IMR-90 (cell line): Measurements from ENCODE around the gene FBXL16. TPM values are rescaled to one million over a fixed set of nuclear protein-coding genes. Genes with fewer than 3 reads are reported as not detected.

Experiments used
- ATAC-seq: fragments of 200-7000 bp; cut with Tn5 transposase; 2 replicates; pipeline ENCODE4 v1.9.1; 2020; ENCODE audit warnings: low read depth, mild to moderate bottlenecking, moderate library complexity
- BruUV-seq: library from RNA; stranded (reverse); fragments of 400-500 nt; replicated peaks from 2 replicates; lab custom pipeline; 2021; lab: Mats Ljungman, UMichigan
- CTCF ChIA-PET: fragments of 300-600 bp; formaldehyde crosslinking; extraction: SDS; loops from one replicate; lab custom pipeline; 2021; ENCODE audit warnings: antibody characterized with exemption; lab: Yijun Ruan, JAX
- POLR2A ChIA-PET: fragments of 300-600 bp; sonication (Branson Sonifier 250); formaldehyde crosslinking; loops from one replicate; lab custom pipeline; 2022; ENCODE audit warnings: antibody characterized with exemption; ENCODE audit not compliant: unreplicated experiment; lab: Charles Lee
- DNase-seq: peaks from one replicate; pipeline ENCODE4 v3.0.0; 2013
- H2AFZ ChIP-seq: replicated peaks from 2 replicates; pipeline ENCODE3; 2013; ENCODE audit warnings: low read length, mild to moderate bottlenecking; ENCODE audit not compliant: poor library complexity
- H2AK5ac ChIP-seq: 2 replicates; pipeline ENCODE4 v1.6.1; 2013; ENCODE audit warnings: low read depth, low read length, inconsistent platforms
- H2AK9ac ChIP-seq: replicated peaks from 2 replicates; pipeline ENCODE3; 2013; ENCODE audit warnings: mild to moderate bottlenecking, low read depth, low read length, moderate library complexity; ENCODE audit not compliant: poor library complexity
- H2BK120ac ChIP-seq: 2 replicates; pipeline ENCODE4 v1.6.1; 2013; ENCODE audit warnings: low read depth, low read length, inconsistent platforms
- H2BK15ac ChIP-seq: 3 replicates; pipeline ENCODE4 v1.6.1; 2013; ENCODE audit warnings: low read depth, low read length, inconsistent platforms
- H2BK20ac ChIP-seq: 2 replicates; pipeline ENCODE4 v1.6.1; 2013; ENCODE audit warnings: low read depth, mild to moderate bottlenecking, inconsistent platforms, low read length, moderate library complexity
- H2BK5ac ChIP-seq: 2 replicates; pipeline ENCODE4 v1.6.1; 2013; ENCODE audit warnings: mild to moderate bottlenecking, low read depth, low read length, inconsistent platforms; ENCODE audit not compliant: poor library complexity, severe bottlenecking
- H3K14ac ChIP-seq: replicated peaks from 2 replicates; pipeline ENCODE4 v1.6.1; 2013; ENCODE audit warnings: low read depth, low read length, inconsistent platforms
- H3K18ac ChIP-seq: 2 replicates; pipeline ENCODE4 v1.6.1; 2013; ENCODE audit warnings: low read depth, low read length, control low read depth
- H3K23ac ChIP-seq: 2 replicates; pipeline ENCODE4 v1.6.1; 2013; ENCODE audit warnings: low read depth, low read length, inconsistent platforms
- H3K27ac ChIP-seq: 2 replicates; pipeline ENCODE4 v1.5.1; 2013; ENCODE audit warnings: mild to moderate bottlenecking, control low read depth, low read length; ENCODE audit not compliant: insufficient read depth
- H3K27me3 ChIP-seq: 2 replicates; pipeline ENCODE4 v1.6.1; 2013; ENCODE audit warnings: low read length; ENCODE audit not compliant: control insufficient read depth, insufficient read depth
- H3K36me3 ChIP-seq: 2 replicates; pipeline ENCODE4 v1.6.1; 2013; ENCODE audit warnings: low read length, mixed read lengths; ENCODE audit not compliant: control insufficient read depth, insufficient read depth
- H3K4ac ChIP-seq: 2 replicates; pipeline ENCODE4 v1.6.1; 2013; ENCODE audit warnings: low read depth, low read length, inconsistent platforms
- H3K4me1 ChIP-seq: 2 replicates; pipeline ENCODE4 v1.6.1; 2013; ENCODE audit warnings: low read length, mixed read lengths; ENCODE audit not compliant: control insufficient read depth, insufficient read depth
- H3K4me2 ChIP-seq: 2 replicates; pipeline ENCODE4 v1.6.1; 2013; ENCODE audit warnings: low read depth, mild to moderate bottlenecking, control low read depth, low read length, moderate library complexity
- H3K4me3 ChIP-seq: 2 replicates; pipeline ENCODE4 v1.5.1; 2013; ENCODE audit warnings: low read depth, mild to moderate bottlenecking, control low read depth, low read length, moderate library complexity; ENCODE audit not compliant: insufficient read depth
- H3K56ac ChIP-seq: 2 replicates; pipeline ENCODE4 v1.6.1; 2013; ENCODE audit warnings: low read length, inconsistent platforms; ENCODE audit not compliant: insufficient read depth; ENCODE audit errors: extremely low read depth
- H3K79me1 ChIP-seq, 2 experiments: 2 replicates each; pipeline ENCODE4 v1.6.1; 2013; ENCODE audit warnings: low read length in 2 of 2, inconsistent platforms in 1 of 2, low read depth in 1 of 2
- H3K9ac ChIP-seq: 2 replicates; pipeline ENCODE4 v1.6.1; 2013; ENCODE audit warnings: low read depth, low read length, control low read depth
- H3K9me1 ChIP-seq: 2 replicates; pipeline ENCODE4 v1.6.1; 2013; ENCODE audit warnings: low read length, inconsistent platforms; ENCODE audit not compliant: insufficient read depth
- H3K9me3 ChIP-seq: 2 replicates; pipeline ENCODE4 v1.6.1; 2013; ENCODE audit warnings: low read length; ENCODE audit not compliant: control insufficient read depth, insufficient read depth
- H4K20me1 ChIP-seq: 2 replicates; pipeline ENCODE4 v1.6.1; 2013; ENCODE audit warnings: low read length, inconsistent platforms; ENCODE audit not compliant: insufficient read depth
- H4K5ac ChIP-seq: 2 replicates; pipeline ENCODE4 v1.6.1; 2013; ENCODE audit warnings: mild to moderate bottlenecking, low read depth, low read length, control low read depth
- H4K8ac ChIP-seq, 2 experiments: 2 replicates each; pipeline ENCODE4 v1.6.1; 2013; ENCODE audit warnings: low read depth in 2 of 2, low read length in 2 of 2, control low read depth in 1 of 2, inconsistent platforms in 1 of 2
- H4K91ac ChIP-seq: 2 replicates; pipeline ENCODE4 v1.6.1; 2013; ENCODE audit warnings: low read depth, low read length, inconsistent platforms; ENCODE audit not compliant: insufficient read depth
- CEBPB ChIP-seq: IDR thresholded peaks from 2 replicates; pipeline ENCODE4 v1.6.1; 2012; ENCODE audit warnings: low read depth, low read length, improper control_type of control experiment
- CHD1 ChIP-seq: IDR thresholded peaks from 2 replicates; pipeline ENCODE4 v1.6.1; 2012; ENCODE audit warnings: low read depth, low read length, improper control_type of control experiment
- ELK1 ChIP-seq: fragments of 150-350 bp; IDR thresholded peaks from 2 replicates; pipeline ENCODE4 v1.6.1; 2016; ENCODE audit warnings: low read depth, mild to moderate bottlenecking, low read length, moderate library complexity, borderline replicate concordance
- MXI1 ChIP-seq: IDR thresholded peaks from 2 replicates; pipeline ENCODE4 v1.6.1; 2012; ENCODE audit warnings: low read depth, mild to moderate bottlenecking, low read length, moderate library complexity, borderline replicate concordance
- NFE2L2 ChIP-seq: fragments of 150-350 bp; IDR thresholded peaks from 2 replicates; pipeline ENCODE4 v1.6.1; 2016; ENCODE audit warnings: low read depth, mild to moderate bottlenecking, low read length
- POLR2A ChIP-seq: IDR thresholded peaks from 2 replicates; pipeline ENCODE4 v1.6.1; 2012; ENCODE audit warnings: mild to moderate bottlenecking, low read depth, low read length
- RFX5 ChIP-seq: IDR thresholded peaks from 2 replicates; pipeline ENCODE4 v1.8.0; 2012; ENCODE audit warnings: low read depth, mild to moderate bottlenecking, low read length, moderate library complexity
- WGBS, 2 experiments: methylation state at CpG; one replicate each; pipeline versions ENCODE4 v1.1.5 to v1.1.7; 2013; ENCODE audit warnings: missing lambda C conversion rate in 2 of 2; ENCODE audit not compliant: insufficient read length in 1 of 2; ENCODE audit errors: extremely low coverage in 2 of 2; 5-methylcytosine and 5-hydroxymethylcytosine counted together
- dilution Hi-C: fragments of 300-500 bp; cut with HindIII; formaldehyde crosslinking; loops from one replicate; pipeline ENCODE4 v1.14.3; 2018; ENCODE audit warnings: low sequenced_read_pairs; ENCODE audit not compliant: unreplicated experiment
- in situ Hi-C: fragments of 300-500 bp; cut with MboI; formaldehyde crosslinking; loops from 3 replicates; pipeline ENCODE4 v1.14.3; 2019; ENCODE audit warnings: low sequenced_read_pairs, inconsistent platforms, mixed read lengths
- intact Hi-C: fragments of 100-400 bp; cut with micrococcal nuclease; formaldehyde crosslinking; loops from 2 replicates; pipeline ENCODE4 v1.10.0; 2022
- polyA plus RNA-seq, 3 experiments: library from polyadenylated mRNA; depleted of rRNA; stranded (reverse); fragments of >200 nt; gene quantifications; 2 replicates each; pipeline ENCODE4 v1.2.3, GENCODE V29; 2012; ENCODE audit warnings: low replicate concordance in 1 of 3
- total RNA-seq: library from RNA; depleted of rRNA; stranded (reverse); fragments of >200 nt; gene quantifications from 2 replicates; pipeline ENCODE4 v1.2.3, GENCODE V29; 2012

Gene FBXL16
- total and polyA plus RNA-seq, 2 of the 4 experiments (the other 2 are of a cell fraction) = 0.18 to 2.2 TPM

- CTCF ChIA-PET = no interaction called here
- WGBS, 2 experiments = 47% methylated on average over 3 of the region's 9 CpGs; no CpG with 5 or more reads in 1 of the 2 experiments
- no peak overlapping the region for H2BK5ac ChIP-seq
- no peak overlapping the region for H2BK120ac ChIP-seq
- no peak overlapping the region for H3K4me3 ChIP-seq
- H3K4me2 ChIP-seq = no peak overlapping the region
- peak overlapping the region; percentile 24 for H2AK9ac ChIP-seq
- no peak for DNase-seq
- H3K36me3 ChIP-seq = no peaks in the 10 kb centered on the region
- H3K27me3 ChIP-seq = peaks cover 11% of the 10 kb centered on the region
- no peak overlapping the region for H3K23ac ChIP-seq
- no peak overlapping the region for H4K8ac ChIP-seq
- no peak overlapping the region for H2BK15ac ChIP-seq
- no TSS peak for BruUV-seq
- no peaks in the 10 kb centered on the region for H3K9me1 ChIP-seq
- H4K5ac ChIP-seq = no peak overlapping the region
- H3K18ac ChIP-seq = no peak overlapping the region
- no peak overlapping the region for H2AK5ac ChIP-seq
- TF ChIP-seq POLR2A (no peak), NFE2L2 (no peak), CHD1 (no peak), RFX5 (no peak), MXI1 (no peak), ELK1 (no peak), CEBPB (no peak)
- no peak overlapping the region for H2AFZ ChIP-seq
- ATAC-seq = no peak
- intact Hi-C loops (no loop called here), in situ Hi-C loops (no loop called here), dilution Hi-C loops (no loop called here)
- no peaks in the 10 kb centered on the region for H4K20me1 ChIP-seq
- no peaks in the 10 kb centered on the region for H3K4me1 ChIP-seq
- no peak overlapping the region for H3K4ac ChIP-seq
- H3K14ac ChIP-seq = no peak overlapping the region
- no peaks in the 10 kb centered on the region for H3K79me1 ChIP-seq
- H3K27ac ChIP-seq = no peak overlapping the region
- POLR2A ChIA-PET = no interaction called here
- H2BK20ac ChIP-seq = no peak overlapping the region
- H3K9ac ChIP-seq = no peak overlapping the region
- no peak overlapping the region for H3K56ac ChIP-seq
- no peaks in the 10 kb centered on the region for H3K9me3 ChIP-seq
- H4K91ac ChIP-seq = no peak overlapping the region
These were observed 44.9 kb upstream of the FBXL16 start for GRCh38 chr16:750485-750884.
